NCI-H510A (cell line): ENCODE results near the gene ETV5.

Experiments used
- DNase-seq: peaks from one replicate; lab custom pipeline; 2025; lab: John Stamatoyannopoulos, UW

The ETV5 gene

DNA sequence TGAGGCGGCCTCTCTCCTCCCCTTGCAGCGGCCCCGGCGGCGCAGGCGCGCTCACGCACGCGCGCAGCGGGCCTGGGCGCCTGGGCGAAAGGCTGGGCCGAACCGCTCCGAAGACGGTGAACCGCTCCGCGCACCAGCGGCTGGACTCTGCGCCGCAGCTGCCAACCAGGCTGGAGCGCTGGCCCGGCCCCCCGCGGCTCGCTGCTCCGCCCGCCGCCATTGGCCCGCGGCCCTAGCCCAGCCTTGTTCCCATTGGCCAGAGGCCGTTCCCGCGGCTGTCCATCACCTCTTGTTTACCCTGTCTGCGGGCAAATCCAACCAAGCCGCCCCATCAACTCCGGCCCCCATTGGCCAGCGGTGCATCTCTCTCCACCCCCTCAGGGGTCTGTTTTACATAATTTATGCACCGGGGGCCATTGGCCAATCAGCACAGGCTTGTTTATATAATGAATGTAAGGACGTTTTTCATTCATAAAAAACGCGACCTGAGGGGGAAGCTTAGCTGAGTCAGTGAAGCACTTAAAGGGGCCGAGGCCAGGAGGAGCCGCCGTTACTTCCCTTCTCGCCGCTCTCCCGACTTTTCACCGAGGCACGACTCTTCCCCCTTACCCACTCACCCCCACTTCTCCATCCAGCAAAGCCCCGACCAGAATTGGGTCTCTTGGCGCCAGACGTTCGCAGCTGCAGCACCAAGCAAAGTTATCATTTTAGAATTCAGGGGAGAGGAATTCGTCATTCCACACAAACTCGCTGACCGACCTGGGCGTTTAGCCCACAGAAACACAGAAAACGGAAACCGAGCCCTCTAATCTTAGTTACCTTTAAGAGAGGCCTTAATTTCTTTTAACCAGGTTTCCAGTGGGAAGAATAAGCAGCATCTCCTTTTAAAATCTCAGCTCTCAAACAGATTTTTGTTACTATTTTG, at the start of gene ETV5:
ETV5 (minus strand) TSS at position 149 of the 925 bp plus-strand sequence. CDS start 3,221 bp downstream, outside the sequence.
- DNase-seq, result peak; percentile 95

DNA sequence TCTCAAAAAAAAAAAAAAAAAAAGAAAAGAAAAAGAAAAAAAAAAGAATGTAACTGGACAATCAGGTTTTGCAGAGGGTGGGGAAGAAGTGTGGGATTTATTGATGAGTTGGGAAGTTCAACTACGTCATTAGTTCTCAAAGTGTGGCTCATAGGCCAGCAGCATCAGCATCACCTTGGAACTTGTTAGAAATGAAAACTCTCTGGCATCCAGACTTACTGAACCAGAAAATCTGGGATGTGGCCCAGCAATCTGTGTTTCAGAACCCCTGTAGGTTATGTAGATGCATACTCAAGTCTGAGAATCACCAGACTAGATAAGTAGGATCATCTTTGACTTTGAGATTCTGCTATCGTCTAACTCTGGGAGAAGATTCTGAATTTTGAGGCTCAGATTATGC, 45.8 kb upstream of the ETV5 start:
- no peak for DNase-seq

DNA sequence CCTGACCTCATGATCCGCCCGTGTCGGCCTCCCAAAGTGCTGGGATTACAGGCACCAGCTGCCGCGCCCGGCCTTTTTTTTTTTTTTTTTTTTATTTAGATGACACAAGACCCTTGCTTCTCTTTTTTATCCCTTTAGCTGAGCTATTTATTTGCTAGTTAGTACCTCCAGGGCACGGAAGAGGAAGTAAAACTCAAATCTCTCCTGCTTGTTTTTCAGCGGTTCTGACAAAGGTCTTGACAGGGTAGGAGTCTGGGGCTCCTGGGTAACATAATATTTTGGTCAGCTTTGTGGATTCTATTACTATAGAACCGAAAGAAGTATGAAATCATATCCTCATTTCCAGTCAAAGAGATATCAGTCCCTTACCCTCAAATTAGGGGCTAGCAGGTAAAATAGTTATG, 44.0 kb upstream of the ETV5 start:
- DNase-seq, result no peak

DNA sequence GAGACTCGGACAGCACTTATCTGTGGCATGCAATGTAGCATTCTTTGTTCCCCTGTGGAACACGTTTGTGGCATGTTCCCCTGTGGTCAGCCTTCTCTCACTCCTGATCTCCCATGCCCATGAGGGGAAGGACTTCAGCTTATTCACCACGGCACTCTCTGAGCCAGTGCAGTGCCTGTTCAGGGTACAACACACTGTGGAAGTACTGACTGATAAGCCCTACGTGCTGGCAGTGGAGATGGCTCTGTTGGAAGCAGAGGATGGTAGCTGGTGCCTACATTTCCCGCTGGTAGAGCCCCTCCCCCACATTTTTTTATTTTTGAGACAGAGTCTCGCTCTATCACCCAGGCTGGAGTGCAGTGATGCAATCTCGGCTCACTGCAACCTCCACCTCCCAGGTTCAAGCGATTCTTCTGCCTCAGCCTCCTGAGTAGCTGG, 43.5 kb upstream of the ETV5 start:
- DNase-seq, result no peak

DNA sequence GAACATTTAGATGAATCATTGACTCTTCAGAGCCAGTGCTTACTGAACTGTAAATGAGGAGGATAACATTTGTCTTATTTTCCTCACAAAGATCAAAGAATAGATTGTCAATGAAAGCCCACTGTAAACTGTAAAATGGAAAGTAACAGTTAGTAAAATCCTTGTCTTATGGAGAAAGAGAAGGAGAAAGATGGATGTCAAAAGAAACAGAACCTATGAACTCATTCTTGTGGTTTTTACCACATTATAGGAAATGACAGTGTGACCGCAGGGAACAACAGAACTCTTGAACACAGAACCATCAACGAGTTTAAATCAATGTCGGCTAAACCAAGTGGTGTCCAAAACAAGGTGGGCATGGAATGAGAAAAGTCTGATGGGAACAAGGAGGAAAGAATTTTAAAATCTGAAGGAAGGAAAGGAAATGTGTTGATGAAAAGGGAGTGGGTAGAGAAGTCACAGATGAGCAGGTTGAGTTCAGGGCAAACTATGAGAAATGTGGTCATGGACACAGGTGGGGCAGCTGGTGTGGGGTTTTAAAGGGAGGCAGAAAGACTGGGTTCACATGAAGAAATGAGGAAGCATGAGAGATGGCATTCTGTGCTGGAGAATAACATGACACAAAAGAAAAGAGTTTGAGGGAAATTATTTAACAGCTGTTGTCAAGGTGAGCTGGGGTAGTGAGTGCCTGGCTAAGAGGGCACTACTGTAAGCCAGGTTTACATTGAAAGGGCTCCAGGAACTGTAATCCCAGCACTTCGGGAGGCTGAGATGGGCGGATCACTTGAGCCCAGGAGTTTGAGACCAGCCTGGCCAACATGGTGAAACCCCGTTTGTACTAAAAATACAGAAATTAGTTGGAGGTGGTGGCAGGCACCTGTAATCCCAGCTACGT, 42.4 kb upstream of the ETV5 start:
- DNase-seq, result no peak

DNA sequence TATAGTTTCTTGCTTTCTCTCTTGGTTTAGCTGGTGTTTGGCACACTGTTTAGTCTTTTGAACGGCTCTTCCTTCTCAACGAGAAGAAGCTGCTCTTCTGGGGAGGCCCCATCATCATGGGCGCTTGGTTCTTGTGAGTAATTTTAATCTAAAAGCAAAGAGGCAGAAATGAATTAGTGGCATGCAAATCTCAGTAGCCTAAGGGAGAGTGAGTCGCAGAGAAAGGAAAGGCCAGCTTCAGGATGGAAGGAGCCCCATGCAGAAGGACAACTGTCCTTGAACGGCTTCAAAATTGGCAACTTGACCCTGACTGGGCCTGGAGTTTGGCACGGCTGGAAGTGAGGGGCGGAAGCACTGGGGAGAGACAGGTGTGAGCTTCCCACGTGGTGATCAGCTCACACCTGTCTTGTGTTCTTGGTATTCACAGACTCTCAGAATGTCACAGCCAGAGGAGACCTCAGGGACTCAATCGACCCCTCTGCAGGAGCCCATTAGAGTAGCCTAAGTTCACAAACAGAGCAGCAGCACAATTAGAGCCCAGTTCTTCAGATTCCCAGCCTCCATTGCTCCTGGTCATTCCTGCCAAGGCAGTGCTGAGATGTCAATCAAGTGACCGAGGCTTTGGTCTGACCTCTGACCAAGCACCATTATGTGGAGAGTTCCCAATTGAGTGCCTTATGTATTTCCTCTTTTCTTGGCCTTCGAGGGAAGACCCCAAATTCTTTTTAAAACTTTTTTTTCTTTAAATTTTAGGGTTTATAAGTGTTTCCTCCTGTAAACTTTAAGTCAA, 41.3 kb upstream of the ETV5 start:
- DNase-seq, result no peak

DNA sequence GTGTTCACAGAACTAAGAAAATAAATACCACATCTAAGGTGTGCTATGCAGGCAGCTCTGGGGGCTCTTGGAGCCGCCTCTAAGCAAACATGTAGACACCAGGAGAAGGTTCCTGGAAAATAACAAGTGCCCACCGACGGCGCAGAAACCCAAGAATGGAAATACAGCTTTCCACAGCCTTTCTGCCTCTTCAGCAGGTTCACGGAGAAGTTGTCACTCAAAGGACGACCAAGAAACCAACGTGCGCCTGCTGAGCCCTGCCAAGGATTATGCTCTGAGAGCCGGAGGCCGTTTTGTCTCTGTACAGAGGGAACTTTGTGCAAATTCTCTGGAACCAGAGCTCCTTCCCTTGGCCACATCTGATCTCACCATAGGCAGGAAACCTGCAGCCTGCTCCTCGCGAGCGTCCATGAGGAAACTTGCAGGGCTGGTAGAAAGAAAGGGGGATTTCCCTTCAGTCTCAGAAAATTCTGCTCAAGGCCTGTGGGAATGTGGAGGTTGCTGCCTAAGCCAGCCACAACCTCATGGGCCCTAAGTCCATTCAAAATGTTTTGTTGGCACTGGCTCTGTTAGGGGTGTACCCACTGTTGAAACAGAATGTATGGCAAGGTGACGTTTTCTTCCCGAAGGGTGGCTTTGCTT, 40.6 kb upstream of the ETV5 start:
- no peak for DNase-seq

DNA sequence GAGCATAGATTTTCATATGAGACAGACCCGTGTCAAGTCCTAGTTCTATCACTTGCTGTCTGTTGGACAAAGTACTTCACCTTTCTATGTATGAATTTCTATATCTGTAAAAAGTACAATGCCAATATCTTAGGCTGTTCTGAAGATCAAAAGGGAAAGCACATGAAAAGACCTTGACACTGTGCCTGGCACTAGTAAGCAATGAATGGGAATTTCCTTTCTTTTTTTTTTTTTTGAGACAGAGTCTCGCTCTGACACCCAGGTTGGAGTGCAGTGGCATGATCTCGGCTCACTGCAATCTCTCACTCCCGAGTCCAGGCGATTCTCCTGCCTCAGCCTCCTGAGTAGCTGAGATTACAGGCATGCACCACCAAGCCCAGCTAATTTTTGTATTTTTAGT, 35.4 kb upstream of the ETV5 start:
- DNase-seq, result no peak

DNA sequence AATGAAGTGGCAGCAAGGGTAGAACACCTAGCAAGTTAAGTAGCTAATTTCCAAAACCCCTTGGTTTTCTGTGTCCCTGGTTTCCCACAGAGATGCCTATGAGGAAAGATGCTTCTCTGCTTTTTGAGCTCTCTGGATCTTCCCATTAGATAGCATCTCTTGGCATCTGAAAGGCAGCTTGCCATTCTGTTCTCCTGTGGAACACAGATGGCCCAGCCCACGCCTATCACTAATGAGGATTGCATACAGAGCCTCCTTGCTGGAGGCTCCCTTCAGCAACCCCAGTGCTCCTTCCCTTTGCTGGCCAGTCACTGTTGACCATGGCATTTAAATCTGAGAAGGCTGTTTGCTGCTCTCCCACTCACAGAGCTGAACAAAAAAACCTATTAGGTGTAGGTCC, 34.4 kb upstream of the ETV5 start:
- DNase-seq, result no peak

DNA sequence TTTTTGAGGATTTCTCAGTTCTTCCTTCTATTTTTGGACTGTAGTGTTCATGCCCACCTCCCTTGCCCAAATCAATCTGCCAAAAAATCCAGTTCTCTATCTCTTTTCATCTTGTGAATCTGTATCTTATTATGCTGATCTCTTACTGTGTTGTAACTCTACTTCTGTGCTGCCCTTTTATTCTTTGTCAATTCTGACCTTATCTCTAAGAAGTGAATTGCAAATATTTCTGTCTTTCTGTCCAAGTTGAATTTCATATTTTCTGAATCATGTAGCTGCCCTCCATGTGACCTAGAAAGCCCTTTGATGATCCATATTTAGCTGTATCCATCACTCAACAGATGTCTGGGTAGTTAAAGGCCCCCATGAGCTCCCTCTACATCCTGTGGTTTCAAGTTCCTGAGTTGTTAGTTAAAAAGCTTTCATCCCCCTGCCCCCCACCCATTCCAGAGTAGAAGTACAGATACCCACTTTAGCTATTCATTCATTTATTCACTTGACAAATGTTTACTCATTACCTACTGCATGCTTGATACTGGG, 33.6 kb upstream of the ETV5 start:
- DNase-seq, result no peak

DNA sequence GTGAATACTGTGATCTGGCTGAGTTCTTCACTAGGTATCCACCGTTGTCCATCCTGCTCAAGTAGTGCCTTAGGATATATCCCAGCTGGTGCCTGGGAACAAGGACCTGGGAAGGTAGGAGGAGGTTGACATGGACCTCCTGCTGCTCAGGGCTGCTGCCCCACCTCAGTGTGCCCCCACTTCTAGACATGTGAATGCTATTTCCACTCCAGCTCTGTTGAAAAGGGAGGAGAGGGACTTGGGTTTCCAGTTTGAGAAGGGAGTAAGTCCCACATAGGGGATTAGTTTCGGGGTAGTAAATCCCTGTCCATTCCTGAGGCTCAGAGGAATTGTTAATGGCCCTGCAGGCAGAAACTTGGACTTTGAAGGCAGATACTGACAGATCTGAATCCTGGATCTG, 32.9 kb upstream of the ETV5 start:
- no peak for DNase-seq

DNA sequence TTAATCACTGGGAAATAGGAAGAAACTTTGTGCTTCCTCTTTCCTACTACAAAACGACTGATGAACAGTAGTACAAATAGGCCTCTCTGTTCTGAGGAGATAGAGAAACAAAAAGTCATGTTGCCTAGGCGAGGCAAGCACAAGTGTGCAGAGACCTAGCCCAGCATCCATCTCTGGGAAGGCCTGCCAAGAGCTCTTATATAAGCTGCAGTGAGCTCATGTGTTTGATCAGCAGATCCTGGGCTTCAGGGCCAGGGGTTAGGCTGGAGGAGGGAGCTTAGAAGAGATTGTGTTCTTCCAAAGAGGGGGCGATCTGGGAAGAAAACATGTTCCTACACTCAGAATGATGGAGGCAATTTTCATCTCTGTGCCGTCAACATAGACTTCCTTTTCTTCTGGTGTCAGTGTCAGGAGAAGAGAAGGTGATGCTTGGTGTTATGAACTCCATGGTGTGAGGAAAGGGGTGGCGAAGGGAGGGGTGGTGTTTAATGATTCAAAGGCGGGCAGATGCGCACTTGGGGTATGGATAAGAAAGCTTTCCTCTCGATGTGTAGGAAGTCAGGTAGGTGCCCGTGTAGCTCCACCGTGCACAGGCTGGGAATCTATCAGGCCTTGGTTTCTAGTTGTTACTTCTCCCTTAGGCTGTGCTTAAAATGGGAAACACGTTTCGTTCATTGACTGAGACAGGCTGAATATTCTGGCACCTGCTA, 29.5 kb upstream of the ETV5 start:
- no peak for DNase-seq

DNA sequence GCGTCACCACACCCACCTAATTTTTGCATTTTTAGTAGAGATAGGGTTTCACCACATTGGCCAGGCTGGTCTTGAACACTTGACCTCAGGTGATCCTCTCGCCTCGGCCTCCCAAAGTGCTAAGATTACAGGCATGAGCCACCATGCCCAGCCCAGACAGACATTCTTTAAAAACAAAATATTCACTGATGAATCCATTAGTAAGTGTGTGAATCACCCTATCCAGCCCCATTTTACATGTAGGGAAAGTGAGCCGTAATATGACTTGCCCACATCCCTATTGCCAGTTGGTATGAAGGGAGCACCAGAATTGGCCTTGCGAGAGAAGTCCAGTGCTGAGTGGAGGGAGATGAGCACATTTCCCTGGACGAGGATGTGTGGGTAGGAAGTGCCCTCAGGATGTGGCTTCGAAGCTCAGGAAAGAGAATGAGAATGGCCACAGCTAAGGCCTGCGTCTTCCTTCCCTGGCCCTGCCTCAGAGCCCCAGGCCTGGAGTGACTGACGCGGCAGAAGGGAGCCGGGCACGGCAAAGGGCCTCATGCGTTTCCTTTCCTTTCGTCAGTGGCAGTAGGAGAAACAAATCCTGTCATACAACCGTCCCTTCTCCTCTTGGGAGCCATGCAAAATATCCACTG, 28.3 kb upstream of the ETV5 start:
- DNase-seq, result no peak

DNA sequence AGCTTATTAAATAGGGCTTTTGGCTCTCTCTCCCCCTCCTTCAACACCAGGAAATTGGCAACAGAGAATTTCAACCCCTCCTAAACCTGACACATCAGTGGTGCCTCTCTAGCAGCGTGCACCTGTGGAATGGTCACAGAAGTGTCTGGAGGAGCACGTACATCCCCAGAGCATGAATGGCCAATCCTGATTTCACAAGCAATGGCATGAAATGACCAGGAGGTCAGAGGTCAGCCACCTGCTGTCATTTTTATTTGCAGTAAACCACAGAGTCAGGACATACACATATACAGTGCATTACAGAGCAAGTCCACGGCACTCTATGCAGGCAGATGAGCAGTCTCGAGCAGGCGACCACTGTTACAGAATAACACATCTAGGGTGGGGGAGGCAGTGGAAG, 25.1 kb upstream of the ETV5 start:
- DNase-seq, result no peak

DNA sequence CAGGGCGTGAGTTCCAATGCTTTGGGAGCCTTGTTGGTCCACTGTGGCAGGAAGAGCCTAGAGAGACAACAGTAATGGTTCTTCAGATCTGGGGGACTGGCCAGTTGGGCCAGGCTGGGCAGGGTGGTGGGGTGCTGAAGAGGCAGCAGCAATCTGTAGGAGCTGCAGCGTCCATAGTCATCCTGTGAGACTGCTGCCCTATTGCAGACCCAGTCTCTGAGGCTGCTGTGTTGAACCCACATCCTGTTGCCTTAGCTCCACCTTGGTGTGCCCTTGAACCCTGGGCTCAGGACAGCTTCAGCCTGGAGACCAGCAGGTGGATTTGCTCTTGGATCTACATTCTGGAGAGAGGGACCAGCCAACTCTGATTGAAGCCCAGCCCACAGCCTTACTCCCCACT, 23.6 kb upstream of the ETV5 start:
- DNase-seq, result no peak

DNA sequence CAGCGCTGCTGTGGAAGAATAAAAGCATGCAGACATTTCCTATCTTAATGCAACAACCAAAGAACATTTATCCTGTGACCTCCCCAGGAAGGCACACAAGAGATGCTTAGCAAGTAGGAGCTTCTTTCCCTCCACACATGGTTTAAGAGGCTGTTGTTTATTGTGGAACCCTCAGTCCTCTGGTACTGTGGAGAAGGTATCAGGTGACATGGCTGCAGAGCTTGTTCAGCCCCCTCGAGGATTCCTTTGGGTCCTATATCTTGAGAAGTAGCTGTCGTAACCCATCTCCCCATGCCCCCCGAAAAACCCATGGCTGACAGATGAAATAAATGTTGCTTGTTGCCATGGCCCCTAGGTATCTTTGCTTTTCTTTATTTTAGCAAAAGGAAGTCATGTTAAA, 20.3 kb upstream of the ETV5 start:
- DNase-seq, result no peak

DNA sequence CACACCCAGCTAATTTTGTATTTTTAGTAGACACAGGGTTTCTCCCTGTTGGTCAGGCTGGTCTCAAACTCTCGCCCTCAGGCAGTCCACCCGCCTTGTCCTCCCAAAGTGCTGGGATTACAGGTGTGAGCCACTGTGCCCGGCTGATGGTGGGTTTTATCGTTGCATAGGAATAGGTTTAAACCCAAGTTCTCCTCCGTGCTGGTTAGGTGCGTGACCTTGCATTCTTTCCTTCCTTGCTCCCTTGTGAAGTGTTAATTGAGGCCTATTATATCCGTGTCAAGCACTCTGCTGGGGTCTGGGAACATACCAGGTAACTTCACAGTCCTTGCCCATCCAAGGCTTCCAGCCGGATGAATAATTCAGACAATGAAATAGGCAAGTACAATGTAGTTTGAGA, 19.3 kb upstream of the ETV5 start:
- DNase-seq, result no peak

DNA sequence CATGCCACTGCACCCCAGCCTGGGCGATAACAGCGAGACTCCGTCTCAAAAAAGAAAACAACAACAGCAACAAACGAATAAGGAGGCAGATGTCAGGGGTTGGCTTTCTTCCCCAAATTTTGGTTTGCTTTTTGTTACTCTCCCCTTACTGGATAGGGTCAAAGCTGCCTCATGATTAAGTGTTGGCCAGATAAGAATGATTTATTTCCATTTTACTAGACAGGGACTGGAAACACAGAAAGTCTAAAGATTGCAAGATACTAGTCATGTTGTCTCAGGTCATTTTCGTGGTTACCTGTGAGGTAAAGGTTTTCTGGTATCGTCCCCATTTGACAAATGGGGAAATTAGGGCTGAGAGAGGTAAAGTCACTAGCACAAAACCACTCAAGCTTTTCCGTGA, 18.6 kb upstream of the ETV5 start:
- no peak for DNase-seq

DNA sequence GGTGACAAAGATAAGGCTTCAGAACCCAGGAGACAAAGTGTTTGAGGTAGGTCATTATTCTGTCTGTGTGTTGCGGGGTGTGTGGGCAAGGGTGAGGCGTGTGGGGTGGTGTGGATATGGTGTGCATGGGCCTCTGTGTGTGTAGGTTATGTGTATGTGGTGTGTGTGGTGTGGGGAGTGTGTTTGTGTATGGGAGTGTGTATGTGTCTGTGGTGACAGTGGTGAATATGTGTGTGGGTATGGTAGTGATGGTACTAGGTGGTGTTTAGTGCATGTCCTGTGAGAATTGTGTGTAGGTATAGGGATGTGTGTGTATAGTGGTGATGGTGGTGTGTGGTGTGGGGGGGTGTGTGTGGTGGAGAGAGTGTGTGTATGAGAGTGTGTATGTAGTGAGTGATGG, 16.2 kb upstream of the ETV5 start:
- no peak for DNase-seq

DNA sequence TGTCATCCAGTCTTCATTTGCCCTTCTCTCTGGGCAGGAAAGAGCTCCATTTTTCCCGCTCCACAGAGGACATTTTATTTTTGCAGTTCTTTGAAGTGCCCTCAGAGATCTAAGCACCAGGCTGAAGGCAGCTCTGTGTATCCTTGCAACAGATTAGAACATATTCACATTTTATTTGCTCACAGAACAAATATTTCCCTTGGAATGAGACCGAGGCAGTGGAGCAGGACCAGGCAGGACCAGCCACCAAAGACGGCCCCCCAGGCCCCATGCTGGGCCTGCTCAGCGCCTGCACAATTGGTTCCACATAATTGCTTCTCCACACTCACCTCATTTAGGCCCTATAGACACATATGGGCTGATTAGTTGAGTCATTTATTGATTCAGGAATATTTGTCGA, 15.7 kb upstream of the ETV5 start:
- DNase-seq, result no peak
